Mesendoderm (in vitro differentiated cells): ENCODE data around the gene MGAT3.

Experiments
- DNase-seq: peaks from one replicate; pipeline ENCODE4 v3.0.0; 2013
- H2AK5ac ChIP-seq: 2 replicates; pipeline ENCODE4 v1.6.1; 2013; ENCODE audit warnings: low read length, inconsistent platforms
- H2BK120ac ChIP-seq: 2 replicates; pipeline ENCODE4 v1.6.1; 2013; ENCODE audit warnings: low read depth, mild to moderate bottlenecking, low read length, moderate library complexity, mixed read lengths
- H2BK15ac ChIP-seq: replicated peaks from 2 replicates; pipeline ENCODE4 v1.6.1; 2013; ENCODE audit warnings: low read depth, mild to moderate bottlenecking, moderate library complexity
- H2BK5ac ChIP-seq: 2 replicates; pipeline ENCODE4 v1.6.1; 2013; ENCODE audit warnings: low read length, inconsistent platforms
- H3K18ac ChIP-seq: 2 replicates; pipeline ENCODE4 v1.6.1; 2013; ENCODE audit warnings: mild to moderate bottlenecking, low read length, mixed read lengths
- H3K23ac ChIP-seq: one replicate; pipeline ENCODE4 v1.6.1; 2013; ENCODE audit warnings: low read length
- H3K27ac ChIP-seq: 2 replicates; pipeline ENCODE4 v1.5.1; 2013; ENCODE audit warnings: low read depth, mild to moderate bottlenecking, inconsistent platforms, low read length, moderate library complexity
- H3K27me3 ChIP-seq: 2 replicates; pipeline ENCODE4 v1.6.1; 2013; ENCODE audit warnings: low read length, control low read depth, mild to moderate bottlenecking, inconsistent platforms; ENCODE audit not compliant: insufficient read depth, poor library complexity
- H3K36me3 ChIP-seq: 2 replicates; pipeline ENCODE4 v1.6.1; 2013; ENCODE audit warnings: low read length, inconsistent platforms; ENCODE audit not compliant: control insufficient read depth, insufficient read depth
- H3K4ac ChIP-seq: one replicate; pipeline ENCODE4 v1.6.1; 2013; ENCODE audit warnings: low read depth, mild to moderate bottlenecking, low read length, moderate library complexity
- H3K4me1 ChIP-seq: 2 replicates; pipeline ENCODE4 v1.6.1; 2013; ENCODE audit warnings: low read depth, low read length, inconsistent platforms; ENCODE audit not compliant: control insufficient read depth
- H3K4me2 ChIP-seq: 2 replicates; pipeline ENCODE4 v1.6.1; 2013; ENCODE audit warnings: low read length
- H3K4me3 ChIP-seq: 2 replicates; pipeline ENCODE4 v1.5.1; 2013; ENCODE audit warnings: mild to moderate bottlenecking, low read length
- H3K56ac ChIP-seq: one replicate; pipeline ENCODE4 v1.6.1; 2013; ENCODE audit warnings: low read length
- H3K79me1 ChIP-seq: 2 replicates; pipeline ENCODE4 v1.6.1; 2013; ENCODE audit warnings: low read length, inconsistent platforms
- H3K79me2 ChIP-seq: 2 replicates; pipeline ENCODE4 v1.6.1; 2013; ENCODE audit warnings: mild to moderate bottlenecking, low read length; ENCODE audit not compliant: control insufficient read depth, insufficient read depth
- H3K9ac ChIP-seq: 2 replicates; pipeline ENCODE4 v1.6.1; 2013; ENCODE audit warnings: low read length, inconsistent platforms
- H4K5ac ChIP-seq: one replicate; pipeline ENCODE4 v1.6.1; 2013; ENCODE audit warnings: low read length
- H4K8ac ChIP-seq: one replicate; pipeline ENCODE4 v1.6.1; 2013; ENCODE audit warnings: low read depth, mild to moderate bottlenecking, control low read depth, low read length, moderate library complexity
- WGBS: extraction: QIAGEN DNeasy Blood & Tissue Kit; methylation state at CpG from one replicate; pipeline ENCODE4 v1.1.7; 2013; ENCODE audit warnings: low lambda C conversion rate, missing lambda C conversion rate; ENCODE audit not compliant: insufficient coverage; ENCODE audit errors: extremely low coverage; 5-methylcytosine and 5-hydroxymethylcytosine counted together

MGAT3 gene

DNA sequence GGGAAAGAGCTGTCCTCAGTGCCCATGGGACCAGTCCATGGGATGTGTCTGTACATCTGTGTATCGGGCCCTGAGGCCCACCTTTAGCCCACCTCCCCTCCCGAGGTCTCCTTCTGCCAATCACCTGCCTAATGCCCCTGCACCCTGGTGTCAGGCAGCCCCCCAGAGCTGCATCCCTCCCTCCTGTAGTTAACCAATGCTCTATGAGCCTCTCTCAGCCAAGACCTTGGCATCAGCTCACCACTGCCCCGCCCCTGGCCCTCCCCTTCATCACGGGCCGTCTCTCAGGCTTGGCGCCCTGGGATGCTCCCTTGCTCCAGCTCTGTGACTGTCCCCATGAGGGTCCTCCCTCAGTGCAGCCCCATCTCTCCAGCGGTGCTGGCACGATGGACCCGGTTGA, 18.5 kb downstream of the MGAT3 start:
- H3K9ac ChIP-seq = peak overlapping the region; percentile 15
- H2BK120ac ChIP-seq = no peak overlapping the region
- H3K4me2 ChIP-seq = no peak overlapping the region
- peak overlapping the region; percentile 14 for H3K18ac ChIP-seq
- no peaks in the 10 kb centered on the region for H3K79me1 ChIP-seq
- no peak overlapping the region for H2AK5ac ChIP-seq
- peaks cover 35% of the 10 kb centered on the region for H3K4me1 ChIP-seq
- no peak overlapping the region for H4K8ac ChIP-seq
- no peak overlapping the region for H3K4me3 ChIP-seq
- peak overlapping the region; percentile 75 for H3K56ac ChIP-seq
- H3K79me2 ChIP-seq = no peaks in the 10 kb centered on the region
- no peak overlapping the region for H3K23ac ChIP-seq
- H2BK5ac ChIP-seq = peak overlapping the region; percentile 17
- DNase-seq = no peak
- no peak overlapping the region for H4K5ac ChIP-seq
- H3K27me3 ChIP-seq = no peaks in the 10 kb centered on the region
- WGBS = no CpG with 5 or more reads among the region's 9 CpGs
- H2BK15ac ChIP-seq = no peak overlapping the region
- H3K4ac ChIP-seq = no peak overlapping the region
- H3K27ac ChIP-seq = peak overlapping the region; percentile 75
- H3K36me3 ChIP-seq = no peaks in the 10 kb centered on the region

DNA sequence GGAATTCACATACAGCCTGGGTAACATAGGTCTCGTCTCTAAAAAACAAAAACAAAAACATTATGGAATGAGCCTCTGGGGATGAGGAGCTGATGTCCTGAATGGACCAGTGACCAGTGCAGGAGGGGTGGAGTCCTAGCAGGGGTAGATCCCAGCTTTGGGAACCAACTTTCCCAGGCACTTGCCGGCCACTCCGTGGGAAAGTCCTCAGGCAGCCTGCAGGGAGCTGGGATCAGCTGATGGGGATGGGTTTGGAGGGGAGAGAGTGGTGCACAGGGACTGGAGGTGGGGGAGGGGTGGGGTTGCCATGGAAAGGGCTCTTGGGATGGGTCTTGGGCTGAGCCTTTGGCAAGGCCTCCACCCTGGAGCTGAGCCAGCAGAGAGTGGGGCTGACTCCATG, 19.1 kb downstream of the MGAT3 start:
- no peak overlapping the region for H4K8ac ChIP-seq
- no peak overlapping the region for H3K23ac ChIP-seq
- no peaks in the 10 kb centered on the region for H3K27me3 ChIP-seq
- no peak overlapping the region for H3K18ac ChIP-seq
- H3K9ac ChIP-seq = no peak overlapping the region
- no peak overlapping the region for H3K27ac ChIP-seq
- no peaks in the 10 kb centered on the region for H3K79me2 ChIP-seq
- no peak overlapping the region for H3K4me3 ChIP-seq
- no peak overlapping the region for H3K4ac ChIP-seq
- no peak overlapping the region for H2BK15ac ChIP-seq
- no CpG with 5 or more reads among the region's 3 CpGs for WGBS
- H3K4me1 ChIP-seq = peaks cover 30% of the 10 kb centered on the region
- H3K4me2 ChIP-seq = no peak overlapping the region
- H2AK5ac ChIP-seq = no peak overlapping the region
- no peak for DNase-seq
- H4K5ac ChIP-seq = no peak overlapping the region
- H3K36me3 ChIP-seq = no peaks in the 10 kb centered on the region
- no peak overlapping the region for H3K56ac ChIP-seq
- H2BK5ac ChIP-seq = no peak overlapping the region
- no peaks in the 10 kb centered on the region for H3K79me1 ChIP-seq
- H2BK120ac ChIP-seq = no peak overlapping the region

DNA sequence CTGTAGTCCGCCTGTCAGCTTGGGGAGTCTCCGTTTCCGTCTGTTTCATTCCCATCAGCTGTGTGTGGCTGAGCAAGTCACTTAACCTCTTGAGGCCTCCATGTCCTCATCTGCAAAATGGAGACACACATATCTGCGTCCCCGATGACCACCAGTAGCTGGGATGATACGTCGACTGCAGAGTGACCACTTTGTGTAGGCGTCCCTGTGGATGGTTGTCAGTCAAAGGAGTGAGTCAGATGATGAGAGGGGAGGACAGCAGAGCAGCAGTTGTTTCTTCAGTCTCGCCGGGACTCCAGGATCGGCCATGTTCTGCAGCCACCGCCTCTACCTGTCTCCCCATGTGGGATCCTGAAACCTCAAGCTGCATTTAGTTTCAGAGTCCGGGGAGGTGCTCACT, 19.9 kb downstream of the MGAT3 start:
- no peak overlapping the region for H3K56ac ChIP-seq
- no peak overlapping the region for H4K5ac ChIP-seq
- H3K23ac ChIP-seq = no peak overlapping the region
- no peak overlapping the region for H2BK5ac ChIP-seq
- DNase-seq = no peak
- no peak overlapping the region for H2BK15ac ChIP-seq
- peaks cover 25% of the 10 kb centered on the region for H3K4me1 ChIP-seq
- no peak overlapping the region for H3K27ac ChIP-seq
- H3K4ac ChIP-seq = no peak overlapping the region
- H3K79me1 ChIP-seq = no peaks in the 10 kb centered on the region
- H4K8ac ChIP-seq = no peak overlapping the region
- no peak overlapping the region for H3K4me2 ChIP-seq
- H3K27me3 ChIP-seq = no peaks in the 10 kb centered on the region
- H3K9ac ChIP-seq = no peak overlapping the region
- no peak overlapping the region for H2AK5ac ChIP-seq
- no peak overlapping the region for H3K18ac ChIP-seq
- H3K36me3 ChIP-seq = no peaks in the 10 kb centered on the region
- no CpG with 5 or more reads among the region's 13 CpGs for WGBS
- no peaks in the 10 kb centered on the region for H3K79me2 ChIP-seq
- no peak overlapping the region for H2BK120ac ChIP-seq
- H3K4me3 ChIP-seq = no peak overlapping the region

DNA sequence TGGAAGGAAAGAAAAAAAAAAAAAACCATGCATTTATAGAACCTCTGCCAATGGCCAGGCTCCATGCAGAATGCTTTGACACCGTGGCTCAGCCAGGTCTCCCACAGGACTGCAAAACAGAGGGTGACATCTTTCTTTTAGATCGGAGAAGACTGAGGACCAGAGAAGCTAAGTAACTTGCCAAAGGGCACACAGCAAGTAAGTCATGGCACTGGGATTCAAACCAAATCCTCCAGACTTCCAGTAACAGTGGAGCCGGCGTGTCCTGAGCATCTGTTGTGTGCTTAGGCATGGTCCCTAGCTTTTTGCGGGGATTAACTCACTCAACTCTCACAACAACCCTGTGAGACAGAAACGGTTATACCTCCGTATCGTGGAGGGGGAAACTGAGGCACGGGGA, 20.7 kb downstream of the MGAT3 start:
- DNase-seq = no peak
- no peak overlapping the region for H3K4me3 ChIP-seq
- H3K23ac ChIP-seq = no peak overlapping the region
- H3K79me2 ChIP-seq = no peaks in the 10 kb centered on the region
- H3K4me2 ChIP-seq = no peak overlapping the region
- H4K8ac ChIP-seq = no peak overlapping the region
- no CpG with 5 or more reads among the region's 9 CpGs for WGBS
- H2AK5ac ChIP-seq = no peak overlapping the region
- no peak overlapping the region for H3K4ac ChIP-seq
- no peak overlapping the region for H3K9ac ChIP-seq
- no peaks in the 10 kb centered on the region for H3K79me1 ChIP-seq
- H3K27me3 ChIP-seq = no peaks in the 10 kb centered on the region
- H2BK5ac ChIP-seq = no peak overlapping the region
- H4K5ac ChIP-seq = no peak overlapping the region
- no peak overlapping the region for H3K18ac ChIP-seq
- H2BK15ac ChIP-seq = no peak overlapping the region
- H3K27ac ChIP-seq = no peak overlapping the region
- peaks cover 18% of the 10 kb centered on the region for H3K4me1 ChIP-seq
- H3K56ac ChIP-seq = no peak overlapping the region
- no peaks in the 10 kb centered on the region for H3K36me3 ChIP-seq
- H2BK120ac ChIP-seq = no peak overlapping the region

DNA sequence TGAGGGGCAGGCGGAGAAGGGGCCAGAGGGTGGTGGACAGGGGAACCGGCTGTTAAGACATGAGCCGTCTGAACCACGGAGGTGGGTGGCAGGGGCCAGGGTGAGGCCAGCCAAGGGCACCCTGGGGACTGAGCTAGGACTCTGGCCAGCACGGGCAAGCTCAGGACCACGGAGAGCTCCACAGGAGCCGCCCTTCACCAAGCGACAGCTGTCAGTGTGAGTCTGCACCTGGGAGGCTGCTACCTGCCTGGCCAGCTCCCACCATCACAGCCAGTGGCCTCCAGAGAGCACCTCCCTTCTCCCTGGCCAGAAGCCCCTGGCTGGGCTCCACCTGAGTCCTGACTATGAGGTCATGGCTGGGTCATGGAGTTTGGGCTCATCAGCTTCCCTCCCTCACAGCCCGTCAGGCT, 21.6 kb downstream of the MGAT3 start:
- H3K9ac ChIP-seq = no peak overlapping the region
- no peak overlapping the region for H3K23ac ChIP-seq
- H4K5ac ChIP-seq = no peak overlapping the region
- H3K4me2 ChIP-seq = no peak overlapping the region
- no peak overlapping the region for H3K56ac ChIP-seq
- no peak overlapping the region for H2BK15ac ChIP-seq
- no peaks in the 10 kb centered on the region for H3K79me2 ChIP-seq
- no peak overlapping the region for H4K8ac ChIP-seq
- H3K18ac ChIP-seq = no peak overlapping the region
- no peak overlapping the region for H2BK5ac ChIP-seq
- no CpG with 5 or more reads among the region's 9 CpGs for WGBS
- no peaks in the 10 kb centered on the region for H3K27me3 ChIP-seq
- H3K36me3 ChIP-seq = no peaks in the 10 kb centered on the region
- DNase-seq = no peak
- no peak overlapping the region for H2BK120ac ChIP-seq
- H3K4me3 ChIP-seq = no peak overlapping the region
- no peak overlapping the region for H3K4ac ChIP-seq
- H3K4me1 ChIP-seq = peaks cover 13% of the 10 kb centered on the region
- H3K79me1 ChIP-seq = no peaks in the 10 kb centered on the region
- no peak overlapping the region for H3K27ac ChIP-seq
- H2AK5ac ChIP-seq = no peak overlapping the region

DNA sequence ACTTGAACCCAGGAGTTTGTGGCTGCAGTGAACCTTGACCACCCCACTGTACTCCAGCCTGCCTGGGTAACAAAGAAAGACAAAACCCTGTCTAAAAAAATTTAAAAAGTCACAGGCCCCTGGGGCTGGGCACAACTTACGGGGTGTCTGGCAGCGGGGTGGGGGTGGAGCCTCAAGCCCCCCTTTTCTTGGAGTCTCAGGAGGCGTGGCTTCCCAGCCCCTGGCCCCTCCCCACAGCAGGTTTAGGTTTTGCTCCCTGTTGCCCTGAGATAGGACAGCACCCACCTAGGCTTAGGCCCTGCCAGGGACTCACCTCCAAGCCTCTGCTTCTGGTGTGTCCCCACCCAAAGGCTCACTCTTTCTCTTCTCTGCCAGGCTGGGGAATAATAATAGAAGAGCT, 22.4 kb downstream of the MGAT3 start:
- H3K4ac ChIP-seq = no peak overlapping the region
- DNase-seq = no peak
- no peak overlapping the region for H3K4me2 ChIP-seq
- no peaks in the 10 kb centered on the region for H3K27me3 ChIP-seq
- H3K9ac ChIP-seq = no peak overlapping the region
- H2BK120ac ChIP-seq = no peak overlapping the region
- no peaks in the 10 kb centered on the region for H3K79me1 ChIP-seq
- H3K79me2 ChIP-seq = no peaks in the 10 kb centered on the region
- H4K5ac ChIP-seq = no peak overlapping the region
- no peak overlapping the region for H3K18ac ChIP-seq
- WGBS = no CpG with 5 or more reads among the region's 3 CpGs
- H3K23ac ChIP-seq = no peak overlapping the region
- no peak overlapping the region for H3K56ac ChIP-seq
- no peak overlapping the region for H3K4me3 ChIP-seq
- no peak overlapping the region for H3K27ac ChIP-seq
- H4K8ac ChIP-seq = no peak overlapping the region
- H2BK5ac ChIP-seq = no peak overlapping the region
- H2BK15ac ChIP-seq = no peak overlapping the region
- H3K4me1 ChIP-seq = peaks cover 9% of the 10 kb centered on the region
- no peaks in the 10 kb centered on the region for H3K36me3 ChIP-seq
- no peak overlapping the region for H2AK5ac ChIP-seq
